IPS-18a (cell line): ENCODE results near the gene CCDC150.

Experiments
- H3K27ac ChIP-seq: one replicate; pipeline ENCODE4 v1.5.1; 2013; ENCODE audit warnings: low read length
- H3K27me3 ChIP-seq: one replicate; pipeline ENCODE4 v1.6.1; 2013; ENCODE audit warnings: mild to moderate bottlenecking, low read length; ENCODE audit not compliant: control insufficient read depth, insufficient read depth
- H3K36me3 ChIP-seq: one replicate; pipeline ENCODE4 v1.6.1; 2013; ENCODE audit warnings: low read depth, low read length; ENCODE audit not compliant: control insufficient read depth
- H3K4me1 ChIP-seq: one replicate; pipeline ENCODE4 v1.6.1; 2013; ENCODE audit warnings: low read depth, low read length; ENCODE audit not compliant: control insufficient read depth
- H3K4me3 ChIP-seq: one replicate; pipeline ENCODE4 v1.5.1; 2013; ENCODE audit warnings: low read length
- H3K9ac ChIP-seq: one replicate; pipeline ENCODE4 v1.6.1; 2013; ENCODE audit warnings: mild to moderate bottlenecking, low read length, moderate library complexity
- H3K9me3 ChIP-seq: one replicate; pipeline ENCODE4 v1.6.1; 2013; ENCODE audit warnings: low read depth, low read length; ENCODE audit not compliant: control insufficient read depth

CCDC150 gene

DNA sequence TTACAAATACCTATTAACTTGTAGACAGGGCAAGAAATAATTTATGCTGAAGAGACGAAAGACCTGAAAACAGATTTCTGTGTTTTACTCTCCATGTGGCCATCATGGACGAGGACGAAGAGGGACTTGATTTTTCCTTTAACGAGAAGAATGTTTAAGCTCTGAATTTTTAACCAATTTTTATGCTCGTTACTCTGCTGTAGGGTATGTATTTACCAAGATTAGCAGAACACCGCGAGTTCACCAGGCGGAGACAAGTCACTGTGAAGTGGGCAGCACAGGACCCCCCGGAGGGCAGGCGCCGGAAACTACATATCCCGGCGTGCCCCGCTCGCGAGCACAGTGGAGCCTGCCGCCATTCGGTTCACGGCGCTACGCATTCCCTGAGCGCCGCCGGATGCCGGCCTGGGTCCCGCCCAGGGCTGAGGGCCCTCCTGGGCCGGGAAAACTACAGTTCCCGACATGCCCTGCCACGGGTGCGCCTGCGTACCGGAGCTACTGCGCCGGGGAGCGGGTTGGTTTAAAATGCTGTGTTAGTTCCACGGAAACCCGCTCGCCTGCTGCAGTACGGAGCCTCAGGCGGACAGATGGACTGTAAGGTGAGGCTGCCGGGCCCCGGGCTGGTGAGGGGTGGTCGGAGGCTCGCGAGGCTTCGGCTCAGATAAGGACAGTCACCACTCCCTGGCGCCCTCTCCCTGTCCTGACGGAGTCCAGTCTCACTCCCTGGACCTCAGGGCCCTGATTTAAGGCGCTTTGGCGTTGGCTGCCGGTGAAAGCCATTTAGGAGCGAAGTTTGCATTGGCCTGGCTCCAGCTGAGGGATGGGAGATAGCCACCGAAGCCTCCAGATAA lies at the start of gene CCDC150:
Gene CCDC150, plus strand, starts transcription at position 536 of the 851 bp plus-strand sequence. Its CDS starts 52 bp downstream, at position 588.
- Histone ChIP-seq H3K4me1 (peaks cover 12% of the 10 kb centered on the region), H3K36me3 (no peaks in the 10 kb centered on the region), H3K27me3 (no peaks in the 10 kb centered on the region), H3K9me3 (no peaks in the 10 kb centered on the region), H3K4me3 (peak within 1 kb of the TSS; percentile 99), H3K9ac (peak within 1 kb of the TSS; percentile 89), H3K27ac (peak within 1 kb of the TSS; percentile 81)

DNA sequence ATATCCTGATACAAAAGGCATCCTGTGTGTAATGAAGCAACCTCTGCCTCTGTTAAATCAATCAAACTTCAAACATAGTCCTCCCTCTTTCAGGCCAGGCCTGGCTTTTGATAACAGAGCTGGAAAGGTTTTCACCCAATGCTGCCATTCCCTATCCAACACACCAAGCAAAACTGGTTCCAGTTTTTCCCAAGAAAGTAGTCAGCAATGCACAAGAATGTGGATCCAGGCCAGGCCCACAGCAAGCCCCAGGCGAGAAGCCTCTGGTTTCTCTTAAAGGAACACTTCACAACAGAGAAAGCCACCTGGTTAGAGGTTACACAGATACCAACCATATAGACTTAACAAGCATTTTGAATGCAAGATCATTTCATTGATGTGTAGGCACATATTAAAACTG lies 49.2 kb upstream of the CCDC150 start:
- Histone ChIP-seq H3K4me1 (peaks cover 8% of the 10 kb centered on the region), H3K36me3 (no peaks in the 10 kb centered on the region), H3K9me3 (no peaks in the 10 kb centered on the region), H3K27ac (no peak overlapping the region), H3K9ac (no peak overlapping the region), H3K27me3 (peaks cover 37% of the 10 kb centered on the region), H3K4me3 (no peak overlapping the region)

- Histone ChIP-seq H3K27ac (no peak overlapping the region), H3K9me3 (no peaks in the 10 kb centered on the region), H3K36me3 (no peaks in the 10 kb centered on the region), H3K4me3 (no peak overlapping the region), H3K27me3 (peaks cover 45% of the 10 kb centered on the region), H3K4me1 (peaks cover 8% of the 10 kb centered on the region), H3K9ac (no peak overlapping the region)
Measured at GRCh38 chr2:196591004-196591403, 48.5 kb upstream of the CCDC150 start.

GRCh38 chr2:196591621-196592022 lies 47.9 kb upstream of the CCDC150 start:
- peaks cover 8% of the 10 kb centered on the region for H3K4me1 ChIP-seq
- H3K9me3 ChIP-seq = no peaks in the 10 kb centered on the region
- H3K27me3 ChIP-seq = peaks cover 47% of the 10 kb centered on the region
- no peaks in the 10 kb centered on the region for H3K36me3 ChIP-seq
- no peak overlapping the region for H3K27ac ChIP-seq
- no peak overlapping the region for H3K9ac ChIP-seq
- peak overlapping the region; percentile 85 for H3K4me3 ChIP-seq

- Histone ChIP-seq H3K9me3 (no peaks in the 10 kb centered on the region), H3K27ac (no peak overlapping the region), H3K4me3 (peak overlapping the region; percentile 85), H3K36me3 (no peaks in the 10 kb centered on the region), H3K27me3 (peaks cover 47% of the 10 kb centered on the region), H3K4me1 (peaks cover 8% of the 10 kb centered on the region), H3K9ac (peak overlapping the region; percentile 66)
Measured at GRCh38 chr2:196592331-196592910, 47.1 kb upstream of the CCDC150 start.

DNA sequence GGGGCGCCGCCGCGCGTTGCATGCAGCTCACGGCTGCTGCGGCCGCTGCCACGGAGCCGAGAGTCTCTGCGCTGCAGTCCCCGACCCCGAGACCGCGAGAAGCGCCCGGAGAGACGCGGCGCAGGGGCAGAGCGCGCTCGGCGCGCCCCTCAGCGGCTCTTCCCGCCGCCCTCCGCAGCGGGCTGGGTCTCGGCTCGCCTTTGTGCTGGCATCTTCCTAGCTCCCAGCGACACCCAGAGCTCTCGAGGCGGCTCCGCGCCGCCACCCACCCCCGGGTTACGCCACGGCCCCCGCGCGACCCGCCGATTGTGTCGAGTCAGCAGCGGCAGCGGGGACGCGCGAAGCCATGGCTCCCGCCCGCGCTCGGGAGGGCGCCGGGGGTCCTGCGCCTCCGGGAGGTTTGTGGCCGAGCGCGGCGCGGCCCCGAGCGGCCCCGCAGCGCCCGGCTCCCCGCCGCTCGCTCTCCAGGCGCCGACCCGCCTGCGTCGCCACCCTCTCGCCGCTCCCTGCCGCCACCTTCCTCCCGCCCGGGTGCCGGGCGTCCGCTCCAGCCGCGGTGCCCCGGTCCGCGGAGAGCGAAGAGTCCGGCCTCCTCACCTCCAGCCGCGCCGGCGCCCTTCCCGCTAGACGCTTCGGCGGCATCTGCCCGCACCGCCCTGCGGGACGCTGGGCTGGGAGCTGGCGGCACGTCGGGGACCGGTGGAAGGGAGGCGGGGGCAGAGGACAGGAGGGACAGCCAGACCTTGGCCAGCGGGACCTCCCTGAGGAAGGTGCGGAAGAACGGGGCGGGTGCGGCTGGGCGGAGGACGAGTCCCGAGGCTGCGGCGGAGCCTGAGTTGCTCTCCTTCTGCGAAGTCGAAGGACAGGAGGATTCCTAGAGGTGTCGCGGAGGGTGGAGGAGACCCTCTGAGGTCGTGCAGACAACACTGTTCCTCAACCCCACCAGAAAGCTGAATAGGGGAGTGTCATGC lies 46.3 kb upstream of the CCDC150 start, which contains the start of gene HECW2:
Gene HECW2, minus strand, starts transcription at position 644 of the 971 bp plus-strand sequence.
- Histone ChIP-seq H3K9me3 (no peaks in the 10 kb centered on the region), H3K4me1 (peaks cover 8% of the 10 kb centered on the region), H3K36me3 (no peaks in the 10 kb centered on the region), H3K27me3 (peaks cover 47% of the 10 kb centered on the region), H3K27ac (no peak within 1 kb of the TSS), H3K9ac (peak within 1 kb of the TSS; percentile 66), H3K4me3 (peak within 1 kb of the TSS; percentile 85)

DNA sequence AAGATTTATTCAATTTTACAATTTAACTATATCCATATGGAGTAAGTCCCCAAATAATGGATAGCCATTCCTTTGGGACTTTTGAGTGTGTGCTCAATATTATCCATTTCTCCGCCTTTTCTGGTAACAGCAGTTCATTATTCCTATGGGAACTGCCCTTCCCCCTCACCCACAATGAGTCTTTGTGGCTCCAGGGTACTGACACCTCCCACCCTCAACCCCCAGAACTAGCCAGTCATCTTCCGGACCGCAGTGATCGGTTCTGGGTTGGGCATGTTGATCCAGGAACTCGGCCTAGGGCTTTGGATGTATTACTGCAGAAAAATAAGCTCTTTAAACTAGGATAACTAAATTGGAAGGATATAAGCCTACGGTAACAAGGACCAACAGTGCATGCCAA lies 45.4 kb upstream of the CCDC150 start:
- H3K4me3 ChIP-seq = no peak overlapping the region

DNA sequence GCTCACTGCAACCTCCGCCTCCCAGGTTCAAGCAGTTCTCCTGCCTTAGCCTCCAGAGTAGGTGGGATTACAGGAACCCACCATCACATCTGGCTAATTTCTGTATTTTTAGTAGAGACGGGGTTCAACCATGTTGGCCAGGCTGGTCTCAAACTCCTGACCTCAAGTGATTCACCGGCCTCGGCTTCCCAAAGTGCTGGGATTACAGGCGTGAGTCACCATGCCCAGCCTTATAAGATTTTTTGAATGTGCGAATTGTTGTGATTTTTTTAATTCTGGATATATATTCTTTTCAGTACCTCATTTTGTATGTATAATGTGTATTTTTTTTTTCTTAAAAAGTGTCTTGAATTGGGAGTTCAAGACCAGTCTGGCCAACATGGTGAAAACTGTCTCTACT lies 42.0 kb upstream of the CCDC150 start:
- H3K27me3 ChIP-seq = peaks cover 27% of the 10 kb centered on the region
- H3K4me1 ChIP-seq = no peaks in the 10 kb centered on the region
- no peak overlapping the region for H3K9ac ChIP-seq
- no peak overlapping the region for H3K27ac ChIP-seq
- H3K9me3 ChIP-seq = no peaks in the 10 kb centered on the region
- no peak overlapping the region for H3K4me3 ChIP-seq
- H3K36me3 ChIP-seq = no peaks in the 10 kb centered on the region

More for the DNA sequence above, 45.4 kb upstream of the CCDC150 start:
- Histone ChIP-seq H3K27ac (no peak overlapping the region), H3K4me1 (peaks cover 8% of the 10 kb centered on the region), H3K36me3 (no peaks in the 10 kb centered on the region), H3K9me3 (no peaks in the 10 kb centered on the region), H3K9ac (no peak overlapping the region), H3K27me3 (peaks cover 47% of the 10 kb centered on the region)

DNA sequence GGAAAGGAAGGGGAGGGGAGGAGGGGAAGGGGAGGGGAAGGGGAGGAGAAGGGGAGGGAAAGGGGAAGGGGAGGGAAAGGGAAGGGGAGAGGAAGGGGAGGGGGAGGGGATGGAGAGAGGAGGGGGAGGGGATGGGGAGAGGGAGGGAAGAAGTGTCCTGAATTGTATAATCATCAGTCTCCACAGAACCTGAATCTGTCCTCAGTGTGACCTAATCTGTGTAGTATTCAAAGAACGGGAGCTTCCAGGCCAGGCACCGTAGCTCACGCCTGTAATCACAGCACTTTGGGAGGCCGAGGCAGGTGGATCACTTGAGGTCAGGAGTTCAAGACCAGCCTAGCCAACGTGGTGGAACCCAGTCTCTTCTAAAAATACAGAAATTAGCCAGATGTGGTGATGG lies 41.1 kb upstream of the CCDC150 start:
- no peaks in the 10 kb centered on the region for H3K36me3 ChIP-seq
- H3K4me1 ChIP-seq = no peaks in the 10 kb centered on the region
- peaks cover 26% of the 10 kb centered on the region for H3K27me3 ChIP-seq
- no peaks in the 10 kb centered on the region for H3K9me3 ChIP-seq
- no peak overlapping the region for H3K27ac ChIP-seq
- no peak overlapping the region for H3K9ac ChIP-seq
- no peak overlapping the region for H3K4me3 ChIP-seq

DNA sequence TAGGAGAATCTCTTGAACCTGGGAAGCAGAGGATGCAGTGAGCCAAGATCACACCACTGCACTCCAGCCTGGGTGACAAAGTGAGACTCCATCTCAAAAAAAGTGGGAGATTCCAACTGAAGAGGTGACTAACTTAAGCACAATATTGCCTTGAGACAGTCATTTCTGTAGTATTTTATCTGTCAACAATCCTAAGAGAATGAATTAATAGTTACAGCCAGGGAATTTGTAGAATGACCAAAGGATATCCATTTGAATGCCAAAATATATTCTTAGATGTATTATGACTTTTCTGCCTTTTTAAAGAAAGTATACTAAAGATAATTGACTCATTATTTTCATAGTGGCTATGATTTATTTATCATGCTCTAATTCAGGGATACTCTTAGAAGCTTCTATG lies 40.7 kb upstream of the CCDC150 start:
- Histone ChIP-seq H3K4me3 (no peak overlapping the region), H3K9me3 (no peaks in the 10 kb centered on the region)

More for the DNA sequence above, 40.7 kb upstream of the CCDC150 start:
- peaks cover 22% of the 10 kb centered on the region for H3K27me3 ChIP-seq
- no peaks in the 10 kb centered on the region for H3K36me3 ChIP-seq
- H3K4me1 ChIP-seq = no peaks in the 10 kb centered on the region
- H3K9ac ChIP-seq = no peak overlapping the region
- no peak overlapping the region for H3K27ac ChIP-seq
